Suprapubic skin (tissue), 3 donors: Measurements from ENCODE around the gene FJX1.

ENCODE experiments used
- CTCF ChIP-seq, 2 donors: fragments of 200-600 bp in 1 of 2; fragments of 450-650 bp in 1 of 2; sonication (generic) in 1 of 2; IDR thresholded peaks; one replicate each; pipeline ENCODE4 v1.5.1; 2016 to 2019; ENCODE audit warnings: antibody characterized with exemption in 2 of 2, mild to moderate bottlenecking in 1 of 2, moderate library complexity in 1 of 2
- EP300 ChIP-seq: sonication (generic); formaldehyde crosslinking; IDR thresholded peaks from one replicate; pipeline ENCODE4 v1.6.1; 2017; ENCODE audit warnings: antibody characterized with exemption

GRCh38 chr11:35586222-35586621 lies 32.0 kb upstream of the FJX1 start:
- no peak for TF ChIP-seq CTCF (IDR thresholded peaks at IDR 0.05)
- TF ChIP-seq EP300 = no peak
